SK-MEL-5 (cell line): Measurements from ENCODE around the gene MEF2D. TPM values are rescaled to one million over a fixed set of nuclear protein-coding genes. Genes with fewer than 3 reads are reported as not detected.

Source experiments
- DNase-seq: peaks from one replicate; pipeline ENCODE4 v3.0.0-alpha.2; 2016; ENCODE audit warnings: low read depth, low spot score
- in situ Hi-C: cut with HindIII; loops from 2 replicates; pipeline ENCODE4 v1.10.0; 2016; ENCODE audit warnings: low sequenced_read_pairs, high pct_unique_total_duplicates, low pct_unique_long_range_greater_than_20kb
- total RNA-seq: library from RNA; depleted of rRNA; stranded (reverse); fragments of >200 nt; shearing (Covaris generic); gene quantifications from 2 replicates; pipeline ENCODE4 v1.2.3, GENCODE V29; 2014

MEF2D gene
- total RNA-seq, 1 experiment from 2014 or later: 19.9 TPM

DNA sequence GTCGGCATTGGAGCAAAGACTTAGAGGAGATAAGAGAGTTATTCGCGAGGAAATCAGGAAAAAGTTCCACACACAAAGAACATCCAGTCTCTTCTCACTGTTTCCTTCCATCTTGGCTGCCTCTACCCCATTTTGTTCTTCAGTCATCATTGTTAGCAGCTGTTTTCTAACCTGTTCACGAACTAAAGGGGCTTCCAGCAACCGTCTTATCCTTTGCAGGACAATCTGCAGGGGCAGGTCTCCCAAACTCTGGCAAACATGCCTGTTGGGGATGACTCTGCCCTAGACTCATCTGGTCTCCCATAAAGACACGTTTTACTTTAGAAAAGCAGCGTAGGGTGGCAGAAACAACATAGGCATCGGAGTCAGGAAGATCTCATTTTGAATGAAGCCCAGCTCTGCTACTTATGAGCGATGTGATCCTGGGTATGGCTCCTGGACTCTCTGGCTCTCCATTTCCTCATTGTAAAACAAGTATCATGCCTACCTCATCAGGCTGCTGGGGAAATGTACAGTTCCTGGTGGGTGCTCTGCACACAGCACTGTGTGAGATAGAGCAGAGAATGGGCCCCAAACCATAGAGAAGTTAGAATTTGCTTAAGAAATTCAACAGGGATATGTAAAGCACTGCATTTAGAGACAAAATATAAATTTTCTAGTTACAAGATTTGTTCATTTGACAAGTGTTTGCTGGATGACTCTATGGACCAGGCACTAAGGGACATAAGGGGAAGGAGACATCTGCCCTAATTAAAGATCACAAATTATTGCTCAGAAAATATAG lies 59.7 kb downstream of the MEF2D start:
- DNase-seq: no peak
- in situ Hi-C loops: no loop called here

- in situ Hi-C loops: no loop called here
- DNase-seq: no peak
Measured at GRCh38 chr1:156439777-156440183, 60.8 kb downstream of the MEF2D start.

DNA sequence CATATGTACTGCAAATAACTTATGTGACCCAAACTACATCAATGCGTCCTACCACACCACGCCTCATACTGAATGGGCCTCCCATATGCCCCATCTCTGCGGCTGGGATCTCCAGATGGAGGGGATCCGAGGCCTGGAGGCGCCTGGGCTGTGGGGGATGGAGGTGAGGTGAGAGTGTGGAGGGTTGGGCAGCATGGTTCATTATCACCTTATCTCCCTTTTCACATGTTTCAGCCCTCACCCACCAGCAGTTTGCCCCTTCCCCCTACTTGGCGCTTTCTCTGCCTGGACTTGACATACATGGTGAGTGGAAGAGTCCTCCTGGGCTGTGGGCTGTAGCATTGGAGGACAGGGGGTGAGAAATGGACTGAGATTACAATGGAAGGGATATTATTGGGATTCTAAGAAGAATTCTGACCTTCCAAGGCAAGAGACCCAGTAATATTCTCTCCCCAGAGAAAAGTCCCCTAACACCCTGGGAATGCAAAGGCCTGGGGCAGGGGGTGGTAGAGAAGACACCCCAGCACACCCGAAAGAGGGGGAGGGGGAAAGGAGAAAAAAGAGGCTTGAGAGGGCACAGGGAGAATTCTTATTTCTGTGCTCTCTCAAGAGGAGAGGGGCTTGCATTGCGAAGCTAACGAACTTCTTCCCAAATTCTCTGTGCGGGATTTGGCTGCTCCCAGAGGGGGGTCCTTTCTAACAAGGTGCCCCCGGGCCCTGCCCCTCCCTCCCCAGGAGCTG lies 61.4 kb downstream of the MEF2D start:
- in situ Hi-C loops: no loop called here
- no peak for DNase-seq

DNA sequence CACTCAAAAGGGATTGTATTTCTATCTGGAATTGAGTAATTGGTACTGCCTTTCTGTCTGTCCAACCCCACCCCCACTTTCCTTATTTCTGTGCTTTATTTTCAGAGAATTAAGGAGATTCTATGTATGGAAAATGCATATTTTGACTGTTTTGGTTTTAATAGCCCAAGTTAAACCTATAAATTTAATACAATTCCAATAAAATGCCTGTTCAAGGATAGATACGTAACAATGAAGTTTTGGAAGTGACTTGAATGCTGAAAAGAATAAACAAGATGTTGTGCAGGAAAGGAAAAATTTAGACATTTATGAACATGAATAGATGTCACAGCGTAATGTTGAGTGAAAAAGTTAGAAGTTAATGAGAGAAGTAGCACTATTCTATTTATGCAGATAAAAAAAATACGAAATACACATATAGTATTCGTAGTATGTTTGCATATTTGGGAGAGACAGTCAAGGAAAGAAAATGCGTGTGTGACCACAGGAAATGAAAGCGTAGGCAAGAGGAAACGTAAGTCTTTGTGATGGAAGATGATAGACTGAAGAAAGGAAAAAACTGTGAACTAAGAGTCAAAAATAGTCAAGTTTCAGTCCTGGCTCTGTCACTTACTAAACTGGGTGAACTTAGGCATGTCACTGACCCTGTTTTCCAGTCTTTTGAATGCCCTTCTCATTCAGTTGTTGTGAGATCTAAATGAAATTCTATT lies 62.1 kb downstream of the MEF2D start:
- in situ Hi-C loops: no loop called here
- no peak for DNase-seq

GRCh38 chr1:156437037-156437867 lies 63.3 kb downstream of the MEF2D start:
- in situ Hi-C loops: no loop called here
- no peak for DNase-seq

- in situ Hi-C loops: no loop called here
- DNase-seq: no peak
Measured at GRCh38 chr1:156436141-156437036, 64.2 kb downstream of the MEF2D start.

DNA sequence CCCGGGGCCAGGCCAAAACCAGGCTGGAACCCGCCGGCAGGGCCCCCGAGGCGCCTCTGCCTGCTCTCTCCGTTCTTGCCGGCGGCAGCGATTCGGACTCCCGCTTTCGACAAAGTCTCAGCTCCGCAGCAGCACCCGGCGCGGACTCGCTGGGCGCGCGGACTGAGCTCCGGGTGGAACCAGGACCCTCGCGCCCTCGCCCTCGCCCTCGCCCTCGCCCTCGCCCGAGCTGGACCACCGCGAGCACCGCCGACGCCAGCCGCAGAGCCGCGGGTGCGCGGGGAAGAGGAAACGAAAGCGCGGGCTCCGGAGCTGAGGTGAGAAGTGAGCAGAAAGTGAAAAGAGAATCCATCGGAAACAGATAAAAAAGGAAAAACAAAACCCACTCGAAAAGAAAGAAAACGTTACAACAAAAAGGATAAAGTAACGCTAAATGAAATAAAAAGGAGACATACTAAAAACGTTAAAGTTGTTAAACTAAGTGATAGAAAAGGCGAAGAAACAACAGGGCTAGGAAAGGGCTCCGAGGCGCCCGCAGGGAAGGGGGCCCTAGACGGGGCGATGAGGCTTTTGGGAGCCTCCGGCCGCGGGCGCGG lies 64.9 kb downstream of the MEF2D start:
- in situ Hi-C loops: no loop called here
- DNase-seq: no peak

DNA sequence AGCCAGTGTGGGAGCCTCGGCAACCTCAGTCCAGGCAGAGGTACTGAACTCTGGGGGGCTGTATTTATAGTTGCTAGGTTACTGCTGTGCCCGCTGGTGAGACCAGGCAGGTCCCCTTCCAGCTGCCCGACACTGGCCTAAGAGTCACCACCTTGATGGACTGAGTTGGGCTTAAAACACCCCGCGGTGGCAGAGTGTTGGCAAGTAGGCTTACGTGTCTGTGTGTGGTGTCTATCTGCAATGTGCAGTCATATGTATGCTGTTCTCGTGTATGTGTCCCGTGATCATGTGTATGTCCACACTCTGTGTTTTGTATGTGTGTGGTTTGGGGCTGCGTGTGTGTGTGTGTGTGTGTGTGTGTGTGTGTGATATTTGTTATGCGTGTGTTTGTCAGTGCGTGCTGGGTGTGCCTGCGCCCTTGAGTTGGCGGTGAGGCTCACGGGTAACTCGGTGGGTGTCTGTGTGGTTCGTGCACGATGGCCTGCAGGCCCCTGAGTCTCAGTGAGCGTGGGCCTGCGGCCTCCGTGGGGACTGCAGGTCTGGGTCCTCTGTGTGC lies 65.5 kb downstream of the MEF2D start:
- in situ Hi-C loops: no loop called here
- DNase-seq: no peak

- DNase-seq: no peak
- in situ Hi-C loops: no loop called here
Measured at GRCh38 chr1:156433602-156434001, 67.0 kb downstream of the MEF2D start.

GRCh38 chr1:156433032-156433431 lies 67.5 kb downstream of the MEF2D start:
- DNase-seq: no peak
- in situ Hi-C loops: no loop called here

DNA sequence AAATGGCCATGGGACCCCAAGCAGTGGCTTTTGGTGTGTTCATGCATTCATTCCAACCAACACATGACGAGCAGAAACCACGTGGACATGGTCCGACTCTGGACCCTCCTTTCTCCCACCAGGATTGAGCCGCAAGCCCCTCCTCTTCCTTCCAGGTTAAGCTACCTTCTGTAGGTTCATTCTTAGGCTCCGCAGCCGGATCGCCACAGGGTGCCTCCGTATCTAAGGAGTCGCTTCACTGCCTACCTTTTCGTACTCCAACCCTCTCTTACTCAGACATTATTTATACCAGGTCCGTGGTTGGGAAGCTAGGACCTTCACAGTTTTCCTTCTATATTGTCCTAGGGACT lies 67.9 kb downstream of the MEF2D start:
- in situ Hi-C loops: no loop called here
- DNase-seq: no peak

- DNase-seq: no peak
- in situ Hi-C loops: no loop called here
Measured at GRCh38 chr1:156431769-156432668, 68.6 kb downstream of the MEF2D start.

DNA sequence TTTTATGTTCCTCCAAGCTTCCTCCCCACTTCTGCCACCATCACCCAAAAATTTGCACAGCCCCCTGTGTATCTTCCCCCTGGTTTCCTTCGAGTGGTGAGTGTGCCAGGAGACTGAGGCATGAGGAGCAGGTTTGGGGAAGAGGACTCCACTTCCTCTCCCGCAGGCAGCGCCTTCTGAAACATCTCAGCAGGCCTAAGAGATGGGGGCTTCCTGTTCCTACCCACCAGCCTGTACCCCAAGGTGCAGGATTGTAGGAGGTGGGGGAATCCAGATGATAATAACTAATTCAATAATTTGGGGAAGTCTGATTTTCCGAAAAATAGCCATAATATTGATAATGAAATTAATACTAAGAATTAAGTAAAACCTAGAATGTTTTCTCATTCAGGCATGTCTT lies 69.2 kb downstream of the MEF2D start:
- no peak for DNase-seq
- in situ Hi-C loops: no loop called here

GRCh38 chr1:156430866-156431265 lies 69.7 kb downstream of the MEF2D start:
- in situ Hi-C loops: no loop called here
- no peak for DNase-seq

- in situ Hi-C loops: no loop called here
- no peak for DNase-seq
Measured at GRCh38 chr1:156430303-156430702, 70.3 kb downstream of the MEF2D start.
